ENCODE data around the gene DUS1L.

DUS1L gene

DNA sequence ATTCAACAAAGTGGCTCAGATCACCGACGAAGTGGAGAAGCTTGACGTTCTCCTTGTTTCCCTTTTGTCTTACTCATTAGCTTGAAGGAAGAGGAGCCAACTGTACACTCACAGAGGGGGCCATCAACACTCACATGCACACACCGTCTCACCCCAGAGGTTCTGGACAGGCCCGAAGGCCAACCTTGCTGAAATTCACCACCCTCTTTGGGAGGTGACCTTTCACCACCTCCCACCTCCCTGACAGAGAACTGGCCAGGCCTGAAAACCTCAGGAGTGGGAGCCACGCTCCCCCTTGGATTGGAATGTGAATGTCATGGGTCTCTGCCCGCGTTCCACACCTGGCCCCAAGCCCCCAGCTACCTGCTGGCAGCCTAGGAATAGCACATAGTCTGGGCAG is 30.1 kb downstream of the DUS1L start:
- TF ChIP-seq EZH2phosphoT487 (IDR thresholded peaks at IDR 0.05; ENCODE audit: low read length) = no peak
- no peak for TF ChIP-seq EZH2 (optimal IDR thresholded peaks at IDR 0.05; ENCODE audit: low read depth, low read length)
- TF ChIP-seq, protein P1, sequence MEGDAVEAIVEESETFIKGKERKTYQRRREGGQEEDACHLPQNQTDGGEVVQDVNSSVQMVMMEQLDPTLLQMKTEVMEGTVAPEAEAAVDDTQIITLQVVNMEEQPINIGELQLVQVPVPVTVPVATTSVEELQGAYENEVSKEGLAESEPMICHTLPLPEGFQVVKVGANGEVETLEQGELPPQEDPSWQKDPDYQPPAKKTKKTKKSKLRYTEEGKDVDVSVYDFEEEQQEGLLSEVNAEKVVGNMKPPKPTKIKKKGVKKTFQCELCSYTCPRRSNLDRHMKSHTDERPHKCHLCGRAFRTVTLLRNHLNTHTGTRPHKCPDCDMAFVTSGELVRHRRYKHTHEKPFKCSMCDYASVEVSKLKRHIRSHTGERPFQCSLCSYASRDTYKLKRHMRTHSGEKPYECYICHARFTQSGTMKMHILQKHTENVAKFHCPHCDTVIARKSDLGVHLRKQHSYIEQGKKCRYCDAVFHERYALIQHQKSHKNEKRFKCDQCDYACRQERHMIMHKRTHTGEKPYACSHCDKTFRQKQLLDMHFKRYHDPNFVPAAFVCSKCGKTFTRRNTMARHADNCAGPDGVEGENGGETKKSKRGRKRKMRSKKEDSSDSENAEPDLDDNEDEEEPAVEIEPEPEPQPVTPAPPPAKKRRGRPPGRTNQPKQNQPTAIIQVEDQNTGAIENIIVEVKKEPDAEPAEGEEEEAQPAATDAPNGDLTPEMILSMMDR (IDR thresholded peaks at IDR 0.05; ENCODE audit: low read length) = no peak
- H3K9me3 ChIP-seq (replicated peaks; ENCODE audit: insufficient read depth, low read length) = no peaks in the 10 kb centered on the region
- H3F3A ChIP-seq (ENCODE audit: insufficient read depth, low read length) = peaks cover 6% of the 10 kb centered on the region; the same call in 1 of the 2 replicates
- H3K27ac ChIP-seq (ENCODE audit: low read length) = no peak overlapping the region
- H2AFZ ChIP-seq (ENCODE audit: low read length) = no peak overlapping the region
- no peaks in the 10 kb centered on the region for H3K27me3 ChIP-seq (replicated peaks; ENCODE audit: insufficient read depth, low read length)
- H3K4me2 ChIP-seq (ENCODE audit: low read depth, low read length) = no peak overlapping the region
- no peak for DNase-seq
- H3K4me1 ChIP-seq (ENCODE audit: low read length) = peaks cover 12% of the 10 kb centered on the region; the same call in 1 of the 2 replicates
- no peak overlapping the region for H3K4me3 ChIP-seq (ENCODE audit: low read length)
- H4K20me1 ChIP-seq (ENCODE audit: insufficient read depth, low read length) = no peaks in the 10 kb centered on the region
- H3K36me3 ChIP-seq (replicated peaks; ENCODE audit: insufficient read depth, low read length) = no peaks in the 10 kb centered on the region
- no peak overlapping the region for H3K9ac ChIP-seq (ENCODE audit: low read length)
- H3K9me2 ChIP-seq (replicated peaks; ENCODE audit: insufficient read depth, low read length) = no peaks in the 10 kb centered on the region
- H3K79me2 ChIP-seq (ENCODE audit: low read length) = peaks cover 12% of the 10 kb centered on the region

DNA sequence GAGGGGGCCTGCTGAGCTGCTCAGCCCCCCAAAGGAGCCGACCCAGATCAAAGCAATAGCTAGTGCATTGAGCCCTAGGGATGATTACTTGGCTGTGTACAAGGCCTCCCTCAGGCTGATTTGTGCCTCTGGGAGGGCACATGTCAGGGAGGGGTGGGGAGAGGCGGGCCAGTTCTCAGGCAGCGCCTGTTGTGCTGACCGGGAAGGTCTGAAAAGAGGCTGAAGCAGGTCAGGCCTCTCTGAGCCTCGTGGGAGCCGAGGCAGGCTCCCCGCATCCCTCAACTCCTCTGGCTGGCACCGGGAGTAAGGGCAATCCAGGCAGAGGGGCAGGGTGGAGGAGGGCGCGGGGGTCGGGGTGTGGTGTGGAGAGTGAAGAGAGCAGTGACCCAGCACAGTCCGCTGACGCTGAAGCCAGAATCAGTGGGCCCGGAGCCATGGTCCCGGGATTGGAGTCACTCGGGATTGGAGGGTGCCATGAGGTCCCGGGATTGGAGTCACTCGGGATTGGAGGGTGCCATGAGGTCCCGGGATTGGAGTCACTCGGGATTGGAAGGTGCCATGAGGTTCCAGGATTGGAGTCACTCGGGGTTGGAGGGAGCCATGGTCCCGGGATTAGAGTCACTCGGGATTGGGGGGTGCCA is 31.1 kb downstream of the DUS1L start:
- H3K4me2 ChIP-seq (ENCODE audit: low read depth, low read length) = no peak overlapping the region
- H3K9me2 ChIP-seq (replicated peaks; ENCODE audit: insufficient read depth, low read length) = no peaks in the 10 kb centered on the region
- H3K36me3 ChIP-seq (replicated peaks; ENCODE audit: insufficient read depth, low read length) = no peaks in the 10 kb centered on the region
- peaks cover 12% of the 10 kb centered on the region for H3K79me2 ChIP-seq (ENCODE audit: low read length)
- DNase-seq = no peak
- H3K9ac ChIP-seq (ENCODE audit: low read length) = no peak overlapping the region
- H3K27ac ChIP-seq (ENCODE audit: low read length) = no peak overlapping the region
- peaks cover 12% of the 10 kb centered on the region; the same call in 1 of the 2 replicates for H3F3A ChIP-seq (ENCODE audit: insufficient read depth, low read length)
- no peaks in the 10 kb centered on the region for H4K20me1 ChIP-seq (ENCODE audit: insufficient read depth, low read length)
- no peak overlapping the region for H3K4me3 ChIP-seq (ENCODE audit: low read length)
- TF ChIP-seq EZH2 (optimal IDR thresholded peaks at IDR 0.05; ENCODE audit: low read depth, low read length) (no peak), EZH2phosphoT487 (IDR thresholded peaks at IDR 0.05; ENCODE audit: low read length) (no peak)
- TF ChIP-seq, protein P1 (IDR thresholded peaks at IDR 0.05; ENCODE audit: low read length) = no peak
- no peaks in the 10 kb centered on the region for H3K9me3 ChIP-seq (replicated peaks; ENCODE audit: insufficient read depth, low read length)
- peaks cover 15% of the 10 kb centered on the region; the same call in 1 of the 2 replicates for H3K4me1 ChIP-seq (ENCODE audit: low read length)
- H2AFZ ChIP-seq (ENCODE audit: low read length) = no peak overlapping the region
- no peaks in the 10 kb centered on the region for H3K27me3 ChIP-seq (replicated peaks; ENCODE audit: insufficient read depth, low read length)

DNA sequence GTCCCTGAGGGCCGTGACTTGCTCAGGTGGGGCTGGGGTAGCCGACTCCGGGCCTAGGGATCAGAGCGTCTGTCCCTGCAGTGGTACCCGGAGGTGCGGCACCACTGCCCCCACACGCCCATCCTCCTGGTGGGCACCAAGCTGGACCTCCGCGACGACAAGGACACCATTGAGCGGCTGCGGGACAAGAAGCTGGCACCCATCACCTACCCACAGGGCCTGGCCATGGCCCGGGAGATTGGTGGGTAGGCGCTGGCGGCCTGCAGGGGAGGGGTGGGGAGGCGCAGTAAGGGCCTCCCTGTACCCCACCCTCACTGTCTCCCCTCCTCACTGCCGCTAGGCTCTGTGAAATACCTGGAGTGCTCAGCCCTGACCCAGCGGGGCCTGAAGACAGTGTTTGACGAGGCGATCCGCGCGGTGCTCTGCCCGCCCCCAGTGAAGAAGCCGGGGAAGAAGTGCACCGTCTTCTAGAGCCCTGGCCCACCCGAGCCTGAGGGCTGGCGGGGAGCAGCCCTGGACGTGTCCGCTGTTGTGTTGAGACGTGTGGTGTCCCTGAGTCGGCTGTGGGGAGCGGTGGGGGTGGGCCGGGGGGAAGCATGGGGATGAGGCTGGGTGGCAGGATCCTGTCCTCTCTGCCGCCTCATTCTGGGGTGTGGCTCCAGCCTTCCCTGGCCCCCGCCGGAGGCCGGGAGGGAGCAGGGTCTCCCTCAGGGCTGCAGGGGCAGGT is 32.1 kb downstream of the DUS1L start:
- no peak overlapping the region for H3K9ac ChIP-seq (ENCODE audit: low read length)
- no peaks in the 10 kb centered on the region for H3K36me3 ChIP-seq (replicated peaks; ENCODE audit: insufficient read depth, low read length)
- H3K27ac ChIP-seq (ENCODE audit: low read length) = no peak overlapping the region
- H3K9me3 ChIP-seq (replicated peaks; ENCODE audit: insufficient read depth, low read length) = no peaks in the 10 kb centered on the region
- peaks cover 15% of the 10 kb centered on the region; the same call in 1 of the 2 replicates for H3K4me1 ChIP-seq (ENCODE audit: low read length)
- H3K79me2 ChIP-seq (ENCODE audit: low read length) = peaks cover 12% of the 10 kb centered on the region
- no peak overlapping the region for H3K4me3 ChIP-seq (ENCODE audit: low read length)
- no peak for DNase-seq
- H3K9me2 ChIP-seq (replicated peaks; ENCODE audit: insufficient read depth, low read length) = no peaks in the 10 kb centered on the region
- TF ChIP-seq EZH2 (optimal IDR thresholded peaks at IDR 0.05; ENCODE audit: low read depth, low read length) = no peak
- no peak for TF ChIP-seq EZH2phosphoT487 (IDR thresholded peaks at IDR 0.05; ENCODE audit: low read length)
- TF ChIP-seq, protein P1 (IDR thresholded peaks at IDR 0.05; ENCODE audit: low read length) = no peak
- no peak overlapping the region for H2AFZ ChIP-seq (ENCODE audit: low read length)
- H3K27me3 ChIP-seq (replicated peaks; ENCODE audit: insufficient read depth, low read length) = no peaks in the 10 kb centered on the region
- peaks cover 12% of the 10 kb centered on the region; the same call in 1 of the 2 replicates for H3F3A ChIP-seq (ENCODE audit: insufficient read depth, low read length)
- H3K4me2 ChIP-seq (ENCODE audit: low read depth, low read length) = no peak overlapping the region
- H4K20me1 ChIP-seq (ENCODE audit: insufficient read depth, low read length) = no peaks in the 10 kb centered on the region
